Tibial nerve (tissue), 4 donors: ENCODE measurements around the gene UBE2I. TPM values are rescaled to one million over a fixed set of nuclear protein-coding genes. Genes with fewer than 3 reads are reported as not detected.
A peak's percentile ranks its signal among the peaks of the same experiment; 100 is the strongest.
"Not testable (repeated sequence)": the region's sequence is repeated elsewhere in the genome, so short reads cannot be mapped to it uniquely, and the experiment has no call there.

ENCODE experiments used
- DNase-seq, 2 donors: peaks; one replicate each; pipeline ENCODE4 v3.0.0-alpha.2; 2019; ENCODE audit warnings: low spot score in 2 of 2
- H3K27ac ChIP-seq, 4 donors: fragments of 200-600 bp; sonication (generic) in 3 of 4; one replicate each; pipeline ENCODE4 v1.5.1; 2017 to 2019; ENCODE audit warnings: mild to moderate bottlenecking in 1 of 4
- H3K27me3 ChIP-seq, 2 donors: fragments of 200-600 bp; sonication (generic) in 1 of 2; one replicate each; pipeline versions ENCODE4 v1.5.1 to v1.6.0; 2017 to 2019
- H3K36me3 ChIP-seq, 3 donors: fragments of 200-600 bp; sonication (generic); one replicate each; pipeline ENCODE4 v1.5.1; 2018 to 2019
- H3K4me1 ChIP-seq, 4 donors: fragments of 200-600 bp; sonication (generic) in 3 of 4; one replicate each; pipeline ENCODE4 v1.5.1; 2017 to 2019
- H3K4me3 ChIP-seq, 4 donors: fragments of 200-600 bp; sonication (generic) in 3 of 4; one replicate each; pipeline ENCODE4 v1.5.1; 2017 to 2019; ENCODE audit warnings: mild to moderate bottlenecking in 1 of 4, moderate library complexity in 1 of 4
- H3K9me3 ChIP-seq, 4 donors: fragments of 200-600 bp; sonication (generic) in 3 of 4; one replicate each; pipeline ENCODE4 v1.5.1; 2017 to 2019
- CTCF ChIP-seq, 5 experiments: fragments of 200-600 bp in 3 of 5; fragments of 450-650 bp in 2 of 5; sonication (generic) in 3 of 5; IDR thresholded peaks; one replicate each; pipeline ENCODE4 v1.5.1; 2016 to 2019; ENCODE audit warnings: antibody characterized with exemption in 5 of 5, mild to moderate bottlenecking in 3 of 5, moderate library complexity in 2 of 5
- EP300 ChIP-seq, 2 donors: sonication (generic); formaldehyde crosslinking; IDR thresholded peaks; one replicate each; pipeline ENCODE4 v1.6.1; 2017; ENCODE audit warnings: antibody characterized with exemption in 2 of 2, mild to moderate bottlenecking in 1 of 2
- POLR2A ChIP-seq, 2 donors: fragments of 450-650 bp; IDR thresholded peaks; one replicate each; pipeline ENCODE4 v1.6.1; 2017; ENCODE audit warnings: antibody characterized with exemption in 2 of 2, mild to moderate bottlenecking in 2 of 2, moderate library complexity in 2 of 2
- WGBS, 2 donors: methylation state at CpG; one replicate each; pipeline ENCODE4 v1.1.5; 2018; 5-methylcytosine and 5-hydroxymethylcytosine counted together
- total RNA-seq, 4 donors: library from RNA; depleted of rRNA; stranded (reverse); fragments of >200 nt; gene quantifications; one replicate each; pipeline ENCODE4 v1.1.0, GENCODE V29; 2016

The UBE2I gene
- total RNA-seq, 4 donors from 2014 or later = 87.3 to 161 (median 111) TPM

DNA sequence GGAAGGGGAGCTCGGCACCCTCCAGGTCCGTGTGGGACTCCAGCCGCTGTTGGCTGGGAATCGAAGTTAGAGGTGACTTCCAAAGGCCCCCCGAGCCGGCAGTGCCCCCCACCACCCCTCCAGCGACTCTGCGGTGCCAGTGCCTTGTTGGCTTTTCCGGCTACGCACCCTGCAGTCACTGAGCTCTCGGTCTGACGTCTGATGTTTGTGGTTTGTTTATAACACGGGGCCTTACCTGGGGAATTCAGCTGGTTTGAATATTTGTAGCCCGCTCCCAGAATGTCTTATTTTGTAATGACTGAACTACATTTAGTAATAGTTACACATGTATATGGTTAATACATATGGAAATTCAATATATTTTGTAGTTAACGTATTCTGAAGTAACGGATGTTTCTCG lies 17.0 kb downstream of the UBE2I start:
- TF ChIP-seq EP300 (IDR thresholded peaks at IDR 0.05) (no peak), CTCF (IDR thresholded peaks at IDR 0.05) (no peak), POLR2A (IDR thresholded peaks at IDR 0.05) (no peak)
- 73 to 78% methylated on average over 11 to 14 of the region's 17 CpGs for WGBS, 2 donors
- DNase-seq = no peak
- peaks cover 0 to 10% (median 0%) of the 10 kb centered on the region in 4 donors for H3K9me3 ChIP-seq
- no peak overlapping the region for H3K4me3 ChIP-seq
- peaks cover 0 to 15% of the 10 kb centered on the region in 2 donors for H3K27me3 ChIP-seq
- H3K36me3 ChIP-seq = peaks cover 0 to 70% (median 7%) of the 10 kb centered on the region in 3 donors
- H3K27ac ChIP-seq = no peak overlapping the region
- H3K4me1 ChIP-seq = peaks cover 0 to 12% (median 6%) of the 10 kb centered on the region in 4 donors

- no peak for DNase-seq
- Histone ChIP-seq H3K27me3 (peaks cover 0 to 22% of the 10 kb centered on the region in 2 donors), H3K36me3 (peaks cover 0 to 63% (median 7%) of the 10 kb centered on the region in 3 donors), H3K27ac (no peak overlapping the region), H3K4me1 (peaks cover 0 to 19% (median 13%) of the 10 kb centered on the region in 4 donors), H3K4me3 (no peak overlapping the region), H3K9me3 (peaks cover 0 to 10% (median 0%) of the 10 kb centered on the region in 4 donors)
- TF ChIP-seq EP300 (IDR thresholded peaks at IDR 0.05) = no peak
- WGBS, 2 donors = 75 to 91% methylated on average over 12 to 15 of the region's 17 CpGs
These were observed 17.6 kb downstream of the UBE2I start for GRCh38 chr16:1326946-1327618.

DNA sequence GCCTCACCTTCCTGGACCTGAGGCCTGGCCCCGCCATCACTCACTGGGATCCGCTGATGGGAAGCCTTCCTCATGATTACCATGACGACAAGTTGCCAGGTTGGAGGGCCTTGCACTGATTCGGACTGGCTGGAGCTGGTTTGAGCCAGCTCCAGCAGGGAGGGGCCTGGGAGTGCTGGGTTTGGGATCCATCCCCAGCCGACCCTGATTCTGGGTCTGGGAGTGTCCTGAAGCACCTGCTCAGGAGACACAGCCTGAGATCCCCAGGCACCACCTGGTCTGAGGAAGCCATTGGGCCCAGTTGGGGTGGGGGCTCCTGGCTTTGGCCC lies 18.1 kb downstream of the UBE2I start:
- TF ChIP-seq EP300 (IDR thresholded peaks at IDR 0.05) = no peak
- no peak for TF ChIP-seq POLR2A (IDR thresholded peaks at IDR 0.05)
- TF ChIP-seq CTCF (IDR thresholded peaks at IDR 0.05) = no peak
- Histone ChIP-seq H3K27me3 (peaks cover 0 to 27% of the 10 kb centered on the region in 2 donors), H3K27ac (no peak overlapping the region), H3K36me3 (peaks cover 0 to 58% (median 7%) of the 10 kb centered on the region in 3 donors), H3K9me3 (peaks cover 0 to 10% (median 0%) of the 10 kb centered on the region in 4 donors), H3K4me1 (peaks cover 0 to 24% (median 16%) of the 10 kb centered on the region in 4 donors), H3K4me3 (no peak overlapping the region)
- WGBS, 2 donors = 35 to 80% methylated on average over 3 of the region's 5 CpGs
- no peak for DNase-seq

DNA sequence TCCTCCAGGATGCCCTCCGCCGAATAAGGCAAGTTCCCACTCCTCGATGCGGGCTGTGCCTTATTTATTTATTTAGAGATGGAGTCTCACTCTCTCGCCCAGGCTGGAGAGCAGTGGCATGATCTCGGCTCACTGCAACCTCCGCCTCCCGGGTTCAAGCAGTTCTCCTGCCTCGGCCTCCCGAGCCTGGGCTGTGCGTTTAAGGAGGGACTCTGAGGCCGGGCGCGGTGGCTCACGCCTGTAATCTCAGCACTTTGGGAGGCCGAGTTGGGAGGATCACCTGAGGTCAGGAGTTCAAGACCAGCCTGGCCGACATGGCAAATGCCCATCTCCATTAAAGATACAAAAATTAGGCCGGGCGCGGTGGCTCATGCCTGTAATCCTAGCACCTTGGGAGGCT lies 18.7 kb downstream of the UBE2I start:
- not testable (repeated sequence) for H3K27ac ChIP-seq, DNase-seq, H3K4me3 ChIP-seq
- peaks cover 0 to 10% (median 0%) of the 10 kb centered on the region in 4 donors for H3K9me3 ChIP-seq
- 89 to 93% methylated on average over 20 of the region's 20 CpGs for WGBS, 2 donors
- H3K4me1 ChIP-seq = peaks cover 0 to 29% (median 19%) of the 10 kb centered on the region in 4 donors
- H3K36me3 ChIP-seq = peaks cover 0 to 53% (median 7%) of the 10 kb centered on the region in 3 donors
- peaks cover 0 to 33% of the 10 kb centered on the region in 2 donors for H3K27me3 ChIP-seq

DNA sequence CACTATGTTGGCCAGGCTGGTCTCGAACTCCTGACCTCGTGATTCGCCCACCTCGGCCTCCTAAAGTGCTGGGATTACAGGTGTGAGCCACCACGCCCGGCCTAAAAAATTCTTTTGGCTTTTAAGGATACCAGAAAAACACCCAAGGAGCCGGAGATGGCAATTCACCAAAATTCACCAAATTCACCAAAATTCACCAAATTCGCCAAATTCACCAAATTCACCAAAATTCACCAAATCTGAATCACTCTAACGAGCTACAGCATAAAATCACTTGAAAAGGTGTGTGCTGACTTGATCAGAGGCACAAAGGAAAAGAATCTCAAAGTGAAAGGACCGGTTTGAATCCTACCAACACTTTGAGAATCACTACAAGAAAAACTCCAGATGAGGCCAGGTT lies 19.5 kb downstream of the UBE2I start:
- WGBS, 2 donors = 90 to 93% methylated on average over 10 of the region's 10 CpGs
- DNase-seq, H3K27ac ChIP-seq, H3K4me3 ChIP-seq: not testable (repeated sequence)
- peaks cover 0 to 29% (median 19%) of the 10 kb centered on the region in 4 donors for H3K4me1 ChIP-seq
- peaks cover 0 to 38% of the 10 kb centered on the region in 2 donors for H3K27me3 ChIP-seq
- peaks cover 0 to 45% (median 7%) of the 10 kb centered on the region in 3 donors for H3K36me3 ChIP-seq
- peaks cover 0 to 10% (median 0%) of the 10 kb centered on the region in 4 donors for H3K9me3 ChIP-seq

DNA sequence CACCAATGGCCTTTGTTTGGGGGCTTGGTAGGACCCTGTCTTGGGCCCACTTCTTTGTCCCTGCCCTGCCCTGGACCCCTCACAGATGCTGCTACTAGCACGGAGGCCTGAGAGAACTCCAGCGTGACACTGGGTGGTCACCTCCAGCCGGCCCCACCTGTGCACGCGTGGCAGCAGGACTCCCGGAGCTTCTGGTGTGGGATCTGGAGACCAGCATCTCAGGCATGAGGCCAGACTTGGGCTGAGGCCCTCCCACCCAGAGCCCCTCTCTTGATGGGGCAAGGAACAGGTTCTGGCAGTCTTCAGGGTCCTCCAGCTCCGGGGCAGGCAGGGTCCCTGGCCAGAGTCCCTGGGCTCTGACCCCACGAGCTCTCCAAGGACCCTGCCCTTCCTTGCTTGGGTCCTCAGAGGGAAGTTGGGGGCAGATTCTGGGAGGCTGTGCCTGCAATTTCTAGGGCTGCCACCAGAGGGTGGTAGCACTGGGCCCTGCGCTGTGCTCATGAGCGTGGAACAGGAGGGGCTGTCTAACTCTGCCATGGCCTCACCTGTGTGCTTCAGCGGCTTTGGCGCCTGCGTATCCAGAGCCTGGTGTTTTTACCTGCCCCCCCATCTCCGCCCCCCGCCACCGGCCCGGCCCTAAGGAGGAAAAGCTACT lies 21.0 kb downstream of the UBE2I start:
- no peak for DNase-seq
- 59 to 85% methylated on average over 4 to 8 of the region's 17 CpGs for WGBS, 2 donors
- Histone ChIP-seq H3K36me3 (peaks cover 0 to 30% (median 1%) of the 10 kb centered on the region in 3 donors), H3K4me1 (peaks cover 0 to 36% (median 22%) of the 10 kb centered on the region in 4 donors), H3K4me3 (no peak overlapping the region), H3K9me3 (peaks cover 0 to 10% (median 0%) of the 10 kb centered on the region in 4 donors), H3K27me3 (peaks cover 3 to 53% of the 10 kb centered on the region in 2 donors), H3K27ac (no peak overlapping the region)
- TF ChIP-seq POLR2A (IDR thresholded peaks at IDR 0.05) (no peak), CTCF (IDR thresholded peaks at IDR 0.05) (peak in 1 of 5 experiments; percentile 15)
